Transverse colon (tissue), 4 donors: ENCODE data around the gene WSCD2. TPM values are rescaled to one million over a fixed set of nuclear protein-coding genes. Genes with fewer than 3 reads are reported as not detected.

Source experiments
- DNase-seq: peaks from one replicate; pipeline ENCODE4 v3.0.0-alpha.2; 2019
- H3K27ac ChIP-seq, 4 donors: fragments of 200-600 bp; sonication (generic); 2 replicates each; pipeline ENCODE4 v1.5.1; 2016 to 2018; ENCODE audit warnings: inconsistent platforms in 4 of 4
- H3K27me3 ChIP-seq: fragments of 200-600 bp; sonication (generic); 2 replicates; pipeline ENCODE4 v1.5.1; 2017; ENCODE audit warnings: inconsistent platforms
- H3K36me3 ChIP-seq, 4 donors: fragments of 200-600 bp; sonication (generic); 2 replicates each; pipeline ENCODE4 v1.5.1; 2017 to 2019; ENCODE audit warnings: inconsistent platforms in 4 of 4
- H3K4me1 ChIP-seq, 4 donors: fragments of 200-600 bp; sonication (generic); 2 replicates each; pipeline ENCODE4 v1.5.1; 2017 to 2020; ENCODE audit warnings: inconsistent platforms in 4 of 4
- H3K4me3 ChIP-seq, 4 donors: fragments of 200-600 bp; sonication (generic); 1 replicate in 1 of 4; 2 replicates in 3 of 4; pipeline versions ENCODE4 v1.5.1 to v1.6.1; 2017 to 2019; ENCODE audit warnings: inconsistent platforms in 4 of 4
- H3K9me3 ChIP-seq, 2 donors: fragments of 200-600 bp; sonication (generic); 2 replicates each; pipeline ENCODE4 v1.5.1; 2017 to 2019; ENCODE audit warnings: inconsistent platforms in 2 of 2
- CTCF ChIP-seq, 5 experiments: fragments of 200-600 bp in 3 of 5; fragments of 450-650 bp in 2 of 5; sonication (generic) in 3 of 5; IDR thresholded peaks; 1 replicate in 2 of 5; 2 replicates in 3 of 5; pipeline ENCODE4 v1.5.1; 2016 to 2017; ENCODE audit warnings: antibody characterized with exemption in 5 of 5, inconsistent platforms in 3 of 5, mild to moderate bottlenecking in 2 of 5, moderate library complexity in 1 of 5
- EP300 ChIP-seq: sonication (generic); formaldehyde crosslinking; IDR thresholded peaks from one replicate; pipeline ENCODE4 v1.6.1; 2017; ENCODE audit warnings: antibody characterized with exemption, low read depth
- POLR2A ChIP-seq: fragments of 450-650 bp; IDR thresholded peaks from one replicate; pipeline ENCODE4 v1.6.1; 2016; ENCODE audit warnings: antibody characterized with exemption, mild to moderate bottlenecking, moderate library complexity
- POLR2AphosphoS5 ChIP-seq, 3 donors: sonication (generic); formaldehyde crosslinking; IDR thresholded peaks; one replicate each; pipeline ENCODE4 v1.6.1; 2016; ENCODE audit warnings: antibody characterized with exemption in 3 of 3
- WGBS, 2 donors: methylation state at CpG; one replicate each; pipeline ENCODE4 v1.1.5; 2018; ENCODE audit warnings: low coverage in 1 of 2; 5-methylcytosine and 5-hydroxymethylcytosine counted together
- in situ Hi-C, 4 donors: fragments of 200-750 bp; cut with MboI; loops; one replicate each; pipeline versions ENCODE4 v1.15.0 to v1.15.1; 2017; ENCODE audit warnings: low sequenced_read_pairs in 3 of 4, low pct_ligation_motif_present in 1 of 4, low pct_unique_long_range_greater_than_20kb in 1 of 4
- intact Hi-C: fragments of 100-400 bp; cut with DNase I; formaldehyde crosslinking; loops from one replicate; pipeline ENCODE4 v1.15.1; 2023; ENCODE audit warnings: low total_unique reads
- total RNA-seq, 4 donors: library from RNA; depleted of rRNA; stranded (reverse); fragments of >200 nt; gene quantifications; one replicate each; pipeline ENCODE4 v1.1.0, GENCODE V29; 2016

WSCD2 gene
- total RNA-seq, 4 donors from 2014 or later, result 0.16 to 46.6 (median 1.1) TPM; not detected in 1

- Histone ChIP-seq H3K4me1 (peaks cover 0 to 10% (median 0%) of the 10 kb centered on the region in 4 donors), H3K4me3 (no peak overlapping the region), H3K36me3 (no peaks in the 10 kb centered on the region), H3K27me3 (no peaks in the 10 kb centered on the region), H3K27ac (no peak overlapping the region), H3K9me3 (no peaks in the 10 kb centered on the region)
- in situ Hi-C loops, result no loop called here
- TF ChIP-seq POLR2AphosphoS5 (IDR thresholded peaks at IDR 0.05) (no peak), CTCF (IDR thresholded peaks at IDR 0.05) (no peak), EP300 (no peak), POLR2A (no peak)
- intact Hi-C loops, result no loop called here
- WGBS, 2 donors, result 61 to 94% methylated on average over 2 to 8 of the region's 8 CpGs
- DNase-seq, result no peak
Measured at GRCh38 chr12:108119974-108120862, 8.9 kb upstream of the WSCD2 start.

- intact Hi-C loops, result no loop called here
- Histone ChIP-seq H3K4me3 (no peak overlapping the region), H3K27ac (no peak overlapping the region), H3K9me3 (no peaks in the 10 kb centered on the region), H3K4me1 (peaks cover 0 to 10% (median 0%) of the 10 kb centered on the region in 4 donors), H3K27me3 (no peaks in the 10 kb centered on the region), H3K36me3 (no peaks in the 10 kb centered on the region)
- WGBS, 2 donors, result 81% methylated on average over 6 of the region's 6 CpGs; no CpG with 5 or more reads in 1 of the 2 donors
- in situ Hi-C loops, result no loop called here
- no peak for DNase-seq
- TF ChIP-seq EP300, result no peak
- no peak for TF ChIP-seq CTCF (IDR thresholded peaks at IDR 0.05)
- TF ChIP-seq POLR2AphosphoS5 (IDR thresholded peaks at IDR 0.05), result no peak
- no peak for TF ChIP-seq POLR2A
Measured at GRCh38 chr12:108120863-108121165, 8.3 kb upstream of the WSCD2 start.

- whole genome bisulfite sequencing, 2 donors, result 81% methylated on average over 6 of the region's 6 CpGs; no CpG with 5 or more reads in 1 of the 2 donors
- no peaks in the 10 kb centered on the region for H3K36me3 ChIP-seq
- H3K9me3 ChIP-seq, result no peaks in the 10 kb centered on the region
- in situ Hi-C loops (no loop called here), intact Hi-C loops (no loop called here)
- H3K4me1 ChIP-seq, result peaks cover 0 to 10% (median 0%) of the 10 kb centered on the region in 4 donors
- H3K27me3 ChIP-seq, result no peaks in the 10 kb centered on the region
- no peak for DNase-seq
- TF ChIP-seq CTCF (IDR thresholded peaks at IDR 0.05) (no peak), EP300 (no peak), POLR2A (no peak), POLR2AphosphoS5 (IDR thresholded peaks at IDR 0.05) (no peak)
- no peak overlapping the region for H3K4me3 ChIP-seq
- no peak overlapping the region for H3K27ac ChIP-seq
Measured at GRCh38 chr12:108121320-108121719, 7.8 kb upstream of the WSCD2 start.

GRCh38 chr12:108121728-108122471 is 7.2 kb upstream of the WSCD2 start:
- intact Hi-C loops, result no loop called here
- in situ Hi-C loops, result no loop called here

More at GRCh38 chr12:108121728-108122471, 7.2 kb upstream of the WSCD2 start:
- H3K36me3 ChIP-seq, result no peaks in the 10 kb centered on the region
- no peak for TF ChIP-seq POLR2A
- TF ChIP-seq EP300, result no peak
- no peak for TF ChIP-seq POLR2AphosphoS5 (IDR thresholded peaks at IDR 0.05)
- no peak for TF ChIP-seq CTCF (IDR thresholded peaks at IDR 0.05)
- H3K4me1 ChIP-seq, result peaks cover 0 to 10% (median 0%) of the 10 kb centered on the region in 4 donors
- no peak for DNase-seq
- H3K27ac ChIP-seq, result no peak overlapping the region
- 76% methylated on average over 2 of the region's 2 CpGs; no CpG with 5 or more reads in 1 of the 2 donors for WGBS, 2 donors
- H3K9me3 ChIP-seq, result no peaks in the 10 kb centered on the region
- H3K4me3 ChIP-seq, result no peak overlapping the region
- H3K27me3 ChIP-seq, result peaks cover 1% of the 10 kb centered on the region
